GM21717 (cell line): ENCODE results near the gene SLC35F3.
"Not testable (repeated sequence)": the region's sequence is repeated elsewhere in the genome, so short reads cannot be mapped to it uniquely, and the experiment has no call there.

Experiments
- ATAC-seq: cut with Tn5 transposase; IDR thresholded peaks from one replicate; pipeline ENCODE4 v1.9.1; 2021; ENCODE audit warnings: mild to moderate bottlenecking, moderate library complexity; ENCODE audit not compliant: unreplicated experiment

SLC35F3 gene

GRCh38 chr1:234277161-234277868 is 372.8 kb downstream of the SLC35F3 start:
- no peak for ATAC-seq

GRCh38 chr1:234279021-234279420 is 374.5 kb downstream of the SLC35F3 start:
- ATAC-seq = no peak

- no peak for ATAC-seq
These were observed 376.0 kb downstream of the SLC35F3 start for GRCh38 chr1:234280500-234280899.

- no peak for ATAC-seq
These were observed 377.5 kb downstream of the SLC35F3 start for GRCh38 chr1:234281826-234282489.

- no peak for ATAC-seq
These were observed 381.7 kb downstream of the SLC35F3 start for GRCh38 chr1:234286206-234286605.

GRCh38 chr1:234288946-234289345 is 384.5 kb downstream of the SLC35F3 start:
- no peak for ATAC-seq

- no peak for ATAC-seq
These were observed 385.2 kb downstream of the SLC35F3 start for GRCh38 chr1:234289538-234290305.

- ATAC-seq = no peak
These were observed 387.5 kb downstream of the SLC35F3 start for GRCh38 chr1:234292011-234292410.

- ATAC-seq = no peak
These were observed 388.1 kb downstream of the SLC35F3 start for GRCh38 chr1:234292548-234292947.

- no peak for ATAC-seq
These were observed 389.8 kb downstream of the SLC35F3 start for GRCh38 chr1:234294109-234294817.

GRCh38 chr1:234295068-234295467 is 390.6 kb downstream of the SLC35F3 start:
- ATAC-seq = no peak

- no peak for ATAC-seq
These were observed 391.1 kb downstream of the SLC35F3 start for GRCh38 chr1:234295626-234296025.

- no peak for ATAC-seq
These were observed 392.0 kb downstream of the SLC35F3 start for GRCh38 chr1:234296496-234296895.

GRCh38 chr1:234297668-234298067 is 393.2 kb downstream of the SLC35F3 start:
- ATAC-seq = no peak

- ATAC-seq = no peak
These were observed 395.6 kb downstream of the SLC35F3 start for GRCh38 chr1:234300096-234300495.

- ATAC-seq = not testable (repeated sequence)
These were observed 397.2 kb downstream of the SLC35F3 start for GRCh38 chr1:234301663-234302062.

- ATAC-seq = no peak
These were observed 398.0 kb downstream of the SLC35F3 start for GRCh38 chr1:234302354-234302962.

GRCh38 chr1:234303231-234303630 is 398.8 kb downstream of the SLC35F3 start:
- no peak for ATAC-seq

- ATAC-seq = no peak
These were observed 403.2 kb downstream of the SLC35F3 start for GRCh38 chr1:234307726-234308125.

- ATAC-seq = no peak
These were observed 404.7 kb downstream of the SLC35F3 start for GRCh38 chr1:234309243-234309597.
